WERI-Rb-1 (cell line): ENCODE data around the gene FAM200A.

ENCODE experiments used
- DNase-seq: peaks from one replicate; pipeline ENCODE4 v3.0.0-alpha.2; 2020
- H3K27ac ChIP-seq: fragments of 250-450 bp; sonication (Bioruptor Pico); 2 replicates; pipeline ENCODE4 v1.5.1; 2020; ENCODE audit warnings: mild to moderate bottlenecking, moderate library complexity
- H3K27me3 ChIP-seq: fragments of 250-450 bp; sonication (Bioruptor Pico); 2 replicates; pipeline ENCODE4 v1.5.1; 2021; ENCODE audit warnings: mild to moderate bottlenecking, low read depth, moderate library complexity; ENCODE audit not compliant: insufficient read depth, severe bottlenecking
- H3K36me3 ChIP-seq: fragments of 250-450 bp; sonication (Bioruptor Pico); 2 replicates; pipeline ENCODE4 v1.5.1; 2020; ENCODE audit warnings: mild to moderate bottlenecking, moderate library complexity
- H3K4me3 ChIP-seq: 2 replicates; pipeline ENCODE4 v1.5.1; 2011; ENCODE audit warnings: low read depth, mild to moderate bottlenecking, control low read depth, low read length
- H3K9me3 ChIP-seq: fragments of 250-450 bp; sonication (Bioruptor Pico); 2 replicates; pipeline ENCODE4 v1.5.1; 2021; ENCODE audit warnings: mild to moderate bottlenecking, moderate library complexity; ENCODE audit not compliant: severe bottlenecking
- TF ChIP-seq, protein P1 (sequence below): IDR thresholded peaks from 2 replicates; pipeline ENCODE4 v1.5.1; 2011; ENCODE audit warnings: low read depth, mild to moderate bottlenecking, control low read depth, inconsistent platforms, low read length

The FAM200A gene

DNA sequence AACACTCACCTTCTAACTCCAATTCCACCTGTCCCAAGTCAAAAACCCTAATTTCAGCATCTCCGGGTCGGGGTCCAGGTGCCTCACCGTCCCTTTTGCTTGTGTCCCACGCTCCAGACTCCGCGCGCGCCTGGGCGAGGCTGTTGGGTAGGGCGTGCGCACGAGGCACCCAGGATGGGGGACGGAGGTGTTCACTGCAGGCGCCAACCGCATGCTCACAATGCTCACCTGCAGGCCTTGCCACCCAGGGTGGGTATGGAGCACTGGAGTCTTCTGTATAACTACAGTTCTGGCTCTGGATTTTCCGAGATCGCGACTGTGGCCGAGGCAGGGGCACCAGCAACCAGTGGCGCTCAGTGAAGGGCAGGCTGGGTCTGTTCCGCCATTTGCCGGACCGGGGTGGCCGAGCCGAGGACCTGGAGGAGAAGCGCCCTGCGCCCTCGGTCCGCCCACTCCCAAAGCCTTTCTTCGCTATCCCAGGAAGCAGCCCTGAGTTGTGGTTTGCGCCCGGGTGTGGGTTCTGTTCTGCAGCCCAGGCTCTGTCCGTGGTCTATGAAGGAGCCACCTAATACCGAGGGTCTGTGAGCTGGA, 8.7 kb downstream of the FAM200A start:
- TF ChIP-seq, protein P1, sequence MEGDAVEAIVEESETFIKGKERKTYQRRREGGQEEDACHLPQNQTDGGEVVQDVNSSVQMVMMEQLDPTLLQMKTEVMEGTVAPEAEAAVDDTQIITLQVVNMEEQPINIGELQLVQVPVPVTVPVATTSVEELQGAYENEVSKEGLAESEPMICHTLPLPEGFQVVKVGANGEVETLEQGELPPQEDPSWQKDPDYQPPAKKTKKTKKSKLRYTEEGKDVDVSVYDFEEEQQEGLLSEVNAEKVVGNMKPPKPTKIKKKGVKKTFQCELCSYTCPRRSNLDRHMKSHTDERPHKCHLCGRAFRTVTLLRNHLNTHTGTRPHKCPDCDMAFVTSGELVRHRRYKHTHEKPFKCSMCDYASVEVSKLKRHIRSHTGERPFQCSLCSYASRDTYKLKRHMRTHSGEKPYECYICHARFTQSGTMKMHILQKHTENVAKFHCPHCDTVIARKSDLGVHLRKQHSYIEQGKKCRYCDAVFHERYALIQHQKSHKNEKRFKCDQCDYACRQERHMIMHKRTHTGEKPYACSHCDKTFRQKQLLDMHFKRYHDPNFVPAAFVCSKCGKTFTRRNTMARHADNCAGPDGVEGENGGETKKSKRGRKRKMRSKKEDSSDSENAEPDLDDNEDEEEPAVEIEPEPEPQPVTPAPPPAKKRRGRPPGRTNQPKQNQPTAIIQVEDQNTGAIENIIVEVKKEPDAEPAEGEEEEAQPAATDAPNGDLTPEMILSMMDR, result no peak
- H3K4me3 ChIP-seq, result no peak overlapping the region
- H3K9me3 ChIP-seq, result peaks cover 8% of the 10 kb centered on the region
- H3K27ac ChIP-seq, result no peak overlapping the region
- no peak for DNase-seq
- H3K36me3 ChIP-seq, result peaks cover 13% of the 10 kb centered on the region; the same call in 1 of the 2 replicates
- no peaks in the 10 kb centered on the region for H3K27me3 ChIP-seq

DNA sequence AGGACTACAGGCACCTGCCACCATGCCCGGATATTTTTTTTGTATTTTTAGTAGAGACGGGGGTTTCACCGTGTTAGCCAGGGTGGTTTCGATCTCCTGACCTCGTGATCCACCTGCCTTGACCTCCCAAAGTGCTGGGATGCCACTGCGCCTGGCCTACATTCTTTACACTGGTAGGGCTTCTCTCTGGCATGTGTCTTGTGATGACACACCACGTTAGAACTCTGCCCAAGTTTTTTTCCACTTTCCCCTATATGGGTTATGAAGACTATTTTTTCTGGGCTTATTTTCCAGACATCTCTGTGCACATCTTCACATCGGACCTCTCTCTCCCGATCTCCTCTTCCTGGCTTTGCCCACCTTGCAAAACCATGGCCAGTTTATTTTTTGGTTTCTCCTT, 10.7 kb downstream of the FAM200A start:
- Histone ChIP-seq H3K27ac (no peak overlapping the region), H3K4me3 (no peak overlapping the region), H3K9me3 (peaks cover 8% of the 10 kb centered on the region), H3K36me3 (peaks cover 4% of the 10 kb centered on the region; the same call in 1 of the 2 replicates), H3K27me3 (no peaks in the 10 kb centered on the region)
- TF ChIP-seq, protein P1, result no peak
- no peak for DNase-seq

DNA sequence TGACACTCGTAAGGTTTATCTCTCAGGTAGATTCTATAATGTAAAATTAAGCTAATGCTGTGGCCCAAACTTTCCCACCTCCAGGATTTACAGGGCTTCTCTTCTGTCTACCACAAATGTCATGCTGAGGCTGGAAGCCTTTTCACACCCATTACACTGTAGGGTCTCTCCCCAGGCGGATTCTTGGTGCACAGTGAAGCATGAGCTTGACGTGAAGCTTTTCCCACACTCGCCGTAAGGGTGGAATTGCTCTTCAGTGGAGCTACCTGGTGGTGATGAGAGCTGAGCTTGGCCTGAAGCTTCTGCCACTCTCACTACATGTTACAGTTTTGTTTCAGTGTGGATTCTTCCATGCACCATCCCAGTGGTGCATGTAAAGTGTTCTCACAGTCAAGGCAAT, 11.4 kb downstream of the FAM200A start:
- TF ChIP-seq, protein P1, result no peak
- DNase-seq, result no peak
- H3K9me3 ChIP-seq, result peaks cover 8% of the 10 kb centered on the region

DNA sequence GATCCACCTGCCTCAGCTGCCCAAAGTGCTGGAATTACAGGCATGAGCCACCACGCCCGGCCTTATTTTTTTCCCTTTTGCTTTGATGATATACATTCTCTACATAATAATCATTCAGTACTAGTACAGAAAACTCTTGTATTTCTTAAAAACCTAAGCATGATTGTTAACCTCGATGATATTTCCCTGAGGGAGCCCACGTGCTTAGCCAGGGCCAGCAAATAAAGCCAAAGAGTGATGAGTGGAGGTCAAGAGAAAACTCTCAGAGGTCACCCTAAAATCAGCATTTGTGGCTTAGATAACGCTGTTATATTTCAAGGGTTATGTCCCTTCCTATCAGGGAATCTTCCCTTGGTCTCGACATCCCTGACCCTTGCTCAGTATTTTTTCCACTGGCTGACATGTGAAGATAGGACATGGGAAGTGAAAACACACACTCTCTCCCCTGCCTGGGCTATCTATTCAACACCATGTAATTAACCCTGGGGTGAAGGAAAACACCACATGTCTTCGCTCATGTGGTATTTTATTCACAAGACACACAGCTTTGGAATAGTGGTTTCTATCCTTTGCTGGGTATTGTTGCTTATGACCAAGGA, 12.6 kb downstream of the FAM200A start:
- Histone ChIP-seq H3K4me3 (no peak overlapping the region), H3K36me3 (no peaks in the 10 kb centered on the region), H3K9me3 (peaks cover 8% of the 10 kb centered on the region), H3K27ac (no peak overlapping the region), H3K27me3 (no peaks in the 10 kb centered on the region)
- no peak for DNase-seq
- TF ChIP-seq, protein P1, result no peak

More for the DNA sequence above, 11.4 kb downstream of the FAM200A start:
- H3K27ac ChIP-seq, result no peak overlapping the region
- no peak overlapping the region for H3K4me3 ChIP-seq
- no peaks in the 10 kb centered on the region for H3K27me3 ChIP-seq
- no peaks in the 10 kb centered on the region for H3K36me3 ChIP-seq

DNA sequence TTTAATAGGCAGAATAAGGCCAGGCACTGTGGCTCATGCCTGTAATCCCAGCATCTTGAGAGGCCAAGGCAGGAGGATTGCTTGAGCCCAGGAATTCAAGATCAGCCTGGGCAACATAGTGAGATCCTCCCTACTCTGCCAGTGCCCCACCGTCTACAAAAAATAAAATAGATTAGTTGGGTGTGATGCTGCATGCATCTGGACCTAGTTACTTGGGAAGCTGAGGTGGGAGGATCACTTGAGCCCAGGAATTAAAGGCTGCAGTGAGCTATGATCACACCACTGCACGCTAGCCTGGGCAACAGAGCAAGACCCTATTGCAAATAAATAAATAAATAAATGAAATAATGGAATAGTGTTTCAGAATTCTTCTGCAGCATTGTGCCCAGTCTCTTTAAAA, 16.2 kb downstream of the FAM200A start:
- Histone ChIP-seq H3K36me3 (peaks cover 34% of the 10 kb centered on the region), H3K27me3 (no peaks in the 10 kb centered on the region), H3K4me3 (no peak overlapping the region), H3K9me3 (peaks cover 17% of the 10 kb centered on the region), H3K27ac (no peak overlapping the region)
- TF ChIP-seq, protein P1, result no peak
- DNase-seq, result no peak
